IMR-90 (cell line): ENCODE measurements around the gene NREP. TPM values are rescaled to one million over a fixed set of nuclear protein-coding genes. Genes with fewer than 3 reads are reported as not detected.

Experiments
- ATAC-seq: fragments of 200-7000 bp; cut with Tn5 transposase; 2 replicates; pipeline ENCODE4 v1.9.1; 2020; ENCODE audit warnings: low read depth, mild to moderate bottlenecking, moderate library complexity
- BruUV-seq: library from RNA; stranded (reverse); fragments of 400-500 nt; replicated peaks from 2 replicates; lab custom pipeline; 2021; lab: Mats Ljungman, UMichigan
- CTCF ChIA-PET: fragments of 300-600 bp; formaldehyde crosslinking; extraction: SDS; loops from one replicate; lab custom pipeline; 2021; ENCODE audit warnings: antibody characterized with exemption; lab: Yijun Ruan, JAX
- POLR2A ChIA-PET: fragments of 300-600 bp; sonication (Branson Sonifier 250); formaldehyde crosslinking; loops from one replicate; lab custom pipeline; 2022; ENCODE audit warnings: antibody characterized with exemption; ENCODE audit not compliant: unreplicated experiment; lab: Charles Lee
- DNase-seq: peaks from one replicate; pipeline ENCODE4 v3.0.0; 2013
- H2AFZ ChIP-seq: replicated peaks from 2 replicates; pipeline ENCODE3; 2013; ENCODE audit warnings: low read length, mild to moderate bottlenecking; ENCODE audit not compliant: poor library complexity
- H2AK5ac ChIP-seq: 2 replicates; pipeline ENCODE4 v1.6.1; 2013; ENCODE audit warnings: low read depth, low read length, inconsistent platforms
- H2AK9ac ChIP-seq: replicated peaks from 2 replicates; pipeline ENCODE3; 2013; ENCODE audit warnings: mild to moderate bottlenecking, low read depth, low read length, moderate library complexity; ENCODE audit not compliant: poor library complexity
- H2BK120ac ChIP-seq: 2 replicates; pipeline ENCODE4 v1.6.1; 2013; ENCODE audit warnings: low read depth, low read length, inconsistent platforms
- H2BK15ac ChIP-seq: 3 replicates; pipeline ENCODE4 v1.6.1; 2013; ENCODE audit warnings: low read depth, low read length, inconsistent platforms
- H2BK20ac ChIP-seq: 2 replicates; pipeline ENCODE4 v1.6.1; 2013; ENCODE audit warnings: low read depth, mild to moderate bottlenecking, inconsistent platforms, low read length, moderate library complexity
- H2BK5ac ChIP-seq: 2 replicates; pipeline ENCODE4 v1.6.1; 2013; ENCODE audit warnings: mild to moderate bottlenecking, low read depth, low read length, inconsistent platforms; ENCODE audit not compliant: poor library complexity, severe bottlenecking
- H3K14ac ChIP-seq: replicated peaks from 2 replicates; pipeline ENCODE4 v1.6.1; 2013; ENCODE audit warnings: low read depth, low read length, inconsistent platforms
- H3K18ac ChIP-seq: 2 replicates; pipeline ENCODE4 v1.6.1; 2013; ENCODE audit warnings: low read depth, low read length, control low read depth
- H3K23ac ChIP-seq: 2 replicates; pipeline ENCODE4 v1.6.1; 2013; ENCODE audit warnings: low read depth, low read length, inconsistent platforms
- H3K27ac ChIP-seq: 2 replicates; pipeline ENCODE4 v1.5.1; 2013; ENCODE audit warnings: mild to moderate bottlenecking, control low read depth, low read length; ENCODE audit not compliant: insufficient read depth
- H3K27me3 ChIP-seq: 2 replicates; pipeline ENCODE4 v1.6.1; 2013; ENCODE audit warnings: low read length; ENCODE audit not compliant: control insufficient read depth, insufficient read depth
- H3K36me3 ChIP-seq: 2 replicates; pipeline ENCODE4 v1.6.1; 2013; ENCODE audit warnings: low read length, mixed read lengths; ENCODE audit not compliant: control insufficient read depth, insufficient read depth
- H3K4ac ChIP-seq: 2 replicates; pipeline ENCODE4 v1.6.1; 2013; ENCODE audit warnings: low read depth, low read length, inconsistent platforms
- H3K4me1 ChIP-seq: 2 replicates; pipeline ENCODE4 v1.6.1; 2013; ENCODE audit warnings: low read length, mixed read lengths; ENCODE audit not compliant: control insufficient read depth, insufficient read depth
- H3K4me2 ChIP-seq: 2 replicates; pipeline ENCODE4 v1.6.1; 2013; ENCODE audit warnings: low read depth, mild to moderate bottlenecking, control low read depth, low read length, moderate library complexity
- H3K4me3 ChIP-seq: 2 replicates; pipeline ENCODE4 v1.5.1; 2013; ENCODE audit warnings: low read depth, mild to moderate bottlenecking, control low read depth, low read length, moderate library complexity; ENCODE audit not compliant: insufficient read depth
- H3K56ac ChIP-seq: 2 replicates; pipeline ENCODE4 v1.6.1; 2013; ENCODE audit warnings: low read length, inconsistent platforms; ENCODE audit not compliant: insufficient read depth; ENCODE audit errors: extremely low read depth
- H3K79me1 ChIP-seq, 2 experiments: 2 replicates each; pipeline ENCODE4 v1.6.1; 2013; ENCODE audit warnings: low read length in 2 of 2, inconsistent platforms in 1 of 2, low read depth in 1 of 2
- H3K9ac ChIP-seq: 2 replicates; pipeline ENCODE4 v1.6.1; 2013; ENCODE audit warnings: low read depth, low read length, control low read depth
- H3K9me1 ChIP-seq: 2 replicates; pipeline ENCODE4 v1.6.1; 2013; ENCODE audit warnings: low read length, inconsistent platforms; ENCODE audit not compliant: insufficient read depth
- H3K9me3 ChIP-seq: 2 replicates; pipeline ENCODE4 v1.6.1; 2013; ENCODE audit warnings: low read length; ENCODE audit not compliant: control insufficient read depth, insufficient read depth
- H4K20me1 ChIP-seq: 2 replicates; pipeline ENCODE4 v1.6.1; 2013; ENCODE audit warnings: low read length, inconsistent platforms; ENCODE audit not compliant: insufficient read depth
- H4K5ac ChIP-seq: 2 replicates; pipeline ENCODE4 v1.6.1; 2013; ENCODE audit warnings: mild to moderate bottlenecking, low read depth, low read length, control low read depth
- H4K8ac ChIP-seq, 2 experiments: 2 replicates each; pipeline ENCODE4 v1.6.1; 2013; ENCODE audit warnings: low read depth in 2 of 2, low read length in 2 of 2, control low read depth in 1 of 2, inconsistent platforms in 1 of 2
- H4K91ac ChIP-seq: 2 replicates; pipeline ENCODE4 v1.6.1; 2013; ENCODE audit warnings: low read depth, low read length, inconsistent platforms; ENCODE audit not compliant: insufficient read depth
- USF2 ChIP-seq: fragments of 150-350 bp; IDR thresholded peaks from 2 replicates; pipeline ENCODE4 v1.6.1; 2017; ENCODE audit warnings: mild to moderate bottlenecking, antibody characterized with exemption, low read length, low read depth
- WGBS, 2 experiments: methylation state at CpG; one replicate each; pipeline versions ENCODE4 v1.1.5 to v1.1.7; 2013; ENCODE audit warnings: missing lambda C conversion rate in 2 of 2; ENCODE audit not compliant: insufficient read length in 1 of 2; ENCODE audit errors: extremely low coverage in 2 of 2; 5-methylcytosine and 5-hydroxymethylcytosine counted together
- dilution Hi-C: fragments of 300-500 bp; cut with HindIII; formaldehyde crosslinking; loops from one replicate; pipeline ENCODE4 v1.14.3; 2018; ENCODE audit warnings: low sequenced_read_pairs; ENCODE audit not compliant: unreplicated experiment
- in situ Hi-C: fragments of 300-500 bp; cut with MboI; formaldehyde crosslinking; loops from 3 replicates; pipeline ENCODE4 v1.14.3; 2019; ENCODE audit warnings: low sequenced_read_pairs, inconsistent platforms, mixed read lengths
- intact Hi-C: fragments of 100-400 bp; cut with micrococcal nuclease; formaldehyde crosslinking; loops from 2 replicates; pipeline ENCODE4 v1.10.0; 2022
- polyA plus RNA-seq, 3 experiments: library from polyadenylated mRNA; depleted of rRNA; stranded (reverse); fragments of >200 nt; gene quantifications; 2 replicates each; pipeline ENCODE4 v1.2.3, GENCODE V29; 2012; ENCODE audit warnings: low replicate concordance in 1 of 3
- total RNA-seq: library from RNA; depleted of rRNA; stranded (reverse); fragments of >200 nt; gene quantifications from 2 replicates; pipeline ENCODE4 v1.2.3, GENCODE V29; 2012

NREP gene
- total and polyA plus RNA-seq, 2 of the 4 experiments (the other 2 are of a cell fraction) = 178 to 277 TPM

GRCh38 chr5:111806753-111807152, 49.8 kb upstream of the NREP start:
- Histone ChIP-seq H3K36me3 (no peaks in the 10 kb centered on the region), H3K4ac (no peak overlapping the region), H3K27ac (no peak overlapping the region), H3K79me1 (no peaks in the 10 kb centered on the region), H3K9ac (no peak overlapping the region), H4K91ac (no peak overlapping the region), H3K9me3 (no peaks in the 10 kb centered on the region), H3K23ac (no peak overlapping the region), H3K4me1 (no peaks in the 10 kb centered on the region), H4K20me1 (no peaks in the 10 kb centered on the region), H4K5ac (no peak overlapping the region), H2BK5ac (no peak overlapping the region), H2AK9ac (no peak overlapping the region), H3K56ac (no peak overlapping the region), H2AK5ac (no peak overlapping the region), H3K4me2 (no peak overlapping the region), H3K27me3 (no peaks in the 10 kb centered on the region), H2BK15ac (no peak overlapping the region), H3K9me1 (no peaks in the 10 kb centered on the region), H3K14ac (no peak overlapping the region), H2BK120ac (no peak overlapping the region), H2AFZ (no peak overlapping the region), H4K8ac (no peak overlapping the region), H3K4me3 (no peak overlapping the region), H3K18ac (no peak overlapping the region), H2BK20ac (no peak overlapping the region)
- TF ChIP-seq USF2 = no peak
- intact Hi-C loops (no loop called here), in situ Hi-C loops (no loop called here), dilution Hi-C loops (no loop called here)
- WGBS, 2 experiments = no CpG with 5 or more reads among the region's 2 CpGs
- ChIA-PET CTCF (no interaction called here), POLR2A (no interaction called here)
- BruUV-seq = no TSS peak
- DNase-seq = no peak
- no peak for ATAC-seq
